Measurements from ENCODE around the gene ACIN1.
A peak's percentile ranks its signal among the peaks of the same experiment; 100 is the strongest.

The ACIN1 gene

DNA sequence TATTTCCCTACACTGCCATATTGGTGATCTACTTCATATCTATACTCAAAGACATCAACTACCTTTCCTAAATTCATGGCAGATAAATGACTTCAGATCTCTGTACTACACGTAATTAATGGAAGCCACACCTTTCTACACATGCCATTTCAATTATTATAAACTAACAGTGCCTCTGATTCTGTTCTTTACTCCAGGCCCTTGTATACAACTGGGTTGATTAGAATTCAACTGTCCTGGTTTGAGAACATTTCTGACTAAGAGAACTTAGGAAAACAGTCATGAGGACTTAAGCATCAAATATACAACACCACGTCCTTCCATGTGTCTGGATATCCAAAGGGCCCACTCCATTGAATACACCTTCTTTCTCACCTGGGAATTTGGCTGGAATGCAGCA is 1.8 kb downstream of the ACIN1 start:
- H4K8ac ChIP-seq (ENCODE audit: low read length) = no peak overlapping the region
- WGBS = 92% methylated on average over 1 of the region's 2 CpGs

DNA sequence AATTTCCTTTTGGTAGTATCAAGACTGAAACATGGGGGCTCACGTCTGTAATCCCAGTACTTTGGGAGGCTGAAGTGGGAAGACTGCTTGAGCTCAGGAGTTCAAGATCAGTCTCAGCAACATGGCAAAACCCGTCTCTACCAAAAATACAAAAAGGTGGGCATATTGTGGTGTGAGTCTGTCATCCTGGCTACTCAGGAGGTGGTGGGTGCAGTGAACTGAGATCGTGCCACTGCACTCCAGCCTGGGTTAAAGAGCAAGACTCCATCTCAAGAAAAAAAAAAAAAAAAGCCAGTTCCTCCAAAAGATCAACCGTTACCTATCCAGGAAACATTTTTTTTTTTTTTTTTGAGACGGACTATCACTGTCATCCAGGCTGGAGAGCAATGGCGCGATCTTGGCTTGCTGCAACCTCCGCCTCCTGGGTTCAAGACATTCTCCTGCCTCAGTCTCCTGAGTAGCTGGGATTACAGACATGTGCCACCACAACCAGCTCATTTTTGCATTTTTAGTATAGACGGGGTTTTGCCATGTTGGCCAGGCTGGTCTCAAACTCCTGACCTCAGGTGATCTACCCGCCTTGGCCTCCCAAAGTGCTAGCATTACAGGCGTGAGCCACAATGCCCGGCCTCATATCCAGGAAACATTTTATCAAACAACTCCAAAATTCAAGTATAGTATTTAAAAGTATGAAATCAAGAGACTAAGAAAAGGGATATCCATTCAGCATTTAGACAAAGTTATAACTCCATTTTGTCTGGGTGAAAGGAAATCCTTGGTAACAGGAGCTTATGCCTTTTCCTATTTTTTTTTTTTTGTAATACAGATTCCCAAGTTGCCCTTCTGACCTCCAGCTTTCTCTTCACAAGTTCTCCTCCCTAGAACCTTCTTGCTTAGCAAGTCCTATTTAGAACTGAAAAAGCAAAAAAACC is 3.4 kb downstream of the ACIN1 start:
- H2BK12ac ChIP-seq (ENCODE audit: low read length in 2 of 2) = no peak overlapping the region
- no peak overlapping the region for H2BK5ac ChIP-seq (ENCODE audit: low read depth, low read length, poor library complexity, severe bottlenecking)
- H3K4ac ChIP-seq (ENCODE audit: low read depth in 1 of 2, low read length in 2 of 2) = no peak overlapping the region
- H3K9ac ChIP-seq (ENCODE audit: low read length) = peak overlapping the region; percentile 14
- H3K36me3 ChIP-seq (ENCODE audit: control insufficient read depth in 1 of 2, insufficient read depth in 2 of 2, low read depth in 1 of 2, low read length in 2 of 2) = peaks cover 14 to 65% of the 10 kb centered on the region in 2 experiments
- H3K4me1 ChIP-seq (ENCODE audit: control insufficient read depth, insufficient read depth, low read depth, low read length) = peaks cover 2% of the 10 kb centered on the region
- H3K79me1 ChIP-seq (replicated peaks; ENCODE audit: low read length, poor library complexity, severe bottlenecking) = peaks cover 3% of the 10 kb centered on the region
- H3K14ac ChIP-seq (ENCODE audit: low read length in 2 of 2) = no peak overlapping the region
- H3K23ac ChIP-seq (ENCODE audit: low read length in 2 of 2) = no peak overlapping the region
- no peak overlapping the region for H4K91ac ChIP-seq (ENCODE audit: low read length)
- no peaks in the 10 kb centered on the region for H3K27me3 ChIP-seq (ENCODE audit: control insufficient read depth in 1 of 2, insufficient read depth in 1 of 2, low read length in 2 of 2)
- no peak overlapping the region for H3K4me2 ChIP-seq (ENCODE audit: low read length, poor library complexity, severe bottlenecking)
- no peaks in the 10 kb centered on the region for H3K9me3 ChIP-seq (ENCODE audit: control insufficient read depth, low read length)
- DNase-seq = no peak
- H2AFZ ChIP-seq (ENCODE audit: low read depth, low read length) = no peak overlapping the region
- WGBS = 86% methylated on average over 9 of the region's 12 CpGs
- no peak overlapping the region for H3K27ac ChIP-seq (ENCODE audit: low read length, poor library complexity, severe bottlenecking)
- no peak overlapping the region for H2AK5ac ChIP-seq (ENCODE audit: low read length, severe bottlenecking)
- H3K18ac ChIP-seq (ENCODE audit: low read depth in 1 of 2, low read length in 2 of 2) = no peak overlapping the region
- H2BK120ac ChIP-seq (ENCODE audit: low read depth, low read length) = no peak overlapping the region
- no peak overlapping the region for H3K4me3 ChIP-seq (ENCODE audit: insufficient read depth in 1 of 2, low read depth in 1 of 2, low read length in 2 of 2)
- no peak overlapping the region for H2BK15ac ChIP-seq (ENCODE audit: low read depth, poor library complexity, severe bottlenecking)
- no peak overlapping the region for H4K8ac ChIP-seq (ENCODE audit: low read length)

More for the DNA sequence above, 1.8 kb downstream of the ACIN1 start:
- Histone ChIP-seq H3K79me1 (replicated peaks; ENCODE audit: low read length, poor library complexity, severe bottlenecking) (peaks cover 3% of the 10 kb centered on the region), H3K14ac (ENCODE audit: low read length in 2 of 2) (no peak overlapping the region), H3K27ac (ENCODE audit: low read length, poor library complexity, severe bottlenecking) (no peak overlapping the region), H2AFZ (ENCODE audit: low read depth, low read length) (no peak overlapping the region), H2BK15ac (ENCODE audit: low read depth, poor library complexity, severe bottlenecking) (no peak overlapping the region), H3K4ac (ENCODE audit: low read depth in 1 of 2, low read length in 2 of 2) (no peak overlapping the region), H2BK12ac (ENCODE audit: low read length in 2 of 2) (no peak overlapping the region), H3K23ac (ENCODE audit: low read length in 2 of 2) (no peak overlapping the region), H3K4me2 (ENCODE audit: low read length, poor library complexity, severe bottlenecking) (peak overlapping the region; percentile 74), H3K4me3 (ENCODE audit: insufficient read depth in 1 of 2, low read depth in 1 of 2, low read length in 2 of 2) (peak overlapping the region in 1 of 2 experiments; percentile 84), H3K36me3 (ENCODE audit: control insufficient read depth in 1 of 2, insufficient read depth in 2 of 2, low read depth in 1 of 2, low read length in 2 of 2) (peaks cover 18 to 65% of the 10 kb centered on the region in 2 experiments), H3K9me3 (ENCODE audit: control insufficient read depth, low read length) (no peaks in the 10 kb centered on the region), H2AK5ac (ENCODE audit: low read length, severe bottlenecking) (no peak overlapping the region), H2BK5ac (ENCODE audit: low read depth, low read length, poor library complexity, severe bottlenecking) (no peak overlapping the region), H3K18ac (ENCODE audit: low read depth in 1 of 2, low read length in 2 of 2) (no peak overlapping the region), H3K4me1 (ENCODE audit: control insufficient read depth, insufficient read depth, low read depth, low read length) (peaks cover 3% of the 10 kb centered on the region), H4K91ac (ENCODE audit: low read length) (no peak overlapping the region), H3K9ac (ENCODE audit: low read length) (peak overlapping the region; percentile 92), H2BK120ac (ENCODE audit: low read depth, low read length) (no peak overlapping the region), H3K27me3 (ENCODE audit: control insufficient read depth in 1 of 2, insufficient read depth in 1 of 2, low read length in 2 of 2) (no peaks in the 10 kb centered on the region)
- DNase-seq = no peak

DNA sequence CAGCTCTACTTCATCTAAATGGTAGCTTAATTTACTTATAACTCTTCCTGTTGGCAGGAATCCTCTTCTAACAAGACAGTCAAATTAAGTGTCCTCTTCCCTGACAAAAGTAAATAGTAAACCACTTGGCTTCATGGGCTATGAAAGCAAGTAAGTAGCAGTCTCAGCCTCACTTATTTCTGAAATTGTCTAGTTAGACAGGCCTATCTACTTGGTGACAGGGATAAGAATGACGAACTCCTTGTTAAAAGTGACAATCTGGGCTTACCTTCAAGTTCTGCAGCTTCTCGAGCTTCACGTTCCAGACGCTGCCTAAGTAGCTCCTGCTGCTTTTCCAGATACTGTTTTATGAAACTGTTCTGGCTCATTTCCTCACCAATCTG is 4.7 kb downstream of the ACIN1 start:
- H3K4ac ChIP-seq (ENCODE audit: low read depth in 1 of 2, low read length in 2 of 2) = no peak overlapping the region
- H3K9ac ChIP-seq (ENCODE audit: low read length) = peak overlapping the region; percentile 62
- H3K18ac ChIP-seq (ENCODE audit: low read depth in 1 of 2, low read length in 2 of 2) = no peak overlapping the region
- no peaks in the 10 kb centered on the region for H3K27me3 ChIP-seq (ENCODE audit: control insufficient read depth in 1 of 2, insufficient read depth in 1 of 2, low read length in 2 of 2)
- H2AK5ac ChIP-seq (ENCODE audit: low read length, severe bottlenecking) = no peak overlapping the region
- no peaks in the 10 kb centered on the region for H3K9me3 ChIP-seq (ENCODE audit: control insufficient read depth, low read length)
- no peak overlapping the region for H2BK120ac ChIP-seq (ENCODE audit: low read depth, low read length)
- peaks cover 3% of the 10 kb centered on the region for H3K79me1 ChIP-seq (replicated peaks; ENCODE audit: low read length, poor library complexity, severe bottlenecking)
- H3K4me2 ChIP-seq (ENCODE audit: low read length, poor library complexity, severe bottlenecking) = no peak overlapping the region
- no peak overlapping the region for H2BK5ac ChIP-seq (ENCODE audit: low read depth, low read length, poor library complexity, severe bottlenecking)
- H3K23ac ChIP-seq (ENCODE audit: low read length in 2 of 2) = no peak overlapping the region
- no peak overlapping the region for H3K27ac ChIP-seq (ENCODE audit: low read length, poor library complexity, severe bottlenecking)
- no peak for DNase-seq
- H4K91ac ChIP-seq (ENCODE audit: low read length) = no peak overlapping the region
- H2AFZ ChIP-seq (ENCODE audit: low read depth, low read length) = no peak overlapping the region
- H2BK12ac ChIP-seq (ENCODE audit: low read length in 2 of 2) = no peak overlapping the region
- H3K36me3 ChIP-seq (ENCODE audit: control insufficient read depth in 1 of 2, insufficient read depth in 2 of 2, low read depth in 1 of 2, low read length in 2 of 2) = peaks cover 16 to 76% of the 10 kb centered on the region in 2 experiments
- H3K4me3 ChIP-seq (ENCODE audit: insufficient read depth in 1 of 2, low read depth in 1 of 2, low read length in 2 of 2) = no peak overlapping the region
- H2BK15ac ChIP-seq (ENCODE audit: low read depth, poor library complexity, severe bottlenecking) = no peak overlapping the region
- no peak overlapping the region for H3K14ac ChIP-seq (ENCODE audit: low read length in 2 of 2)
- no peak overlapping the region for H4K8ac ChIP-seq (ENCODE audit: low read length)
- WGBS = 70% methylated on average over 4 of the region's 4 CpGs
- H3K4me1 ChIP-seq (ENCODE audit: control insufficient read depth, insufficient read depth, low read depth, low read length) = no peaks in the 10 kb centered on the region

DNA sequence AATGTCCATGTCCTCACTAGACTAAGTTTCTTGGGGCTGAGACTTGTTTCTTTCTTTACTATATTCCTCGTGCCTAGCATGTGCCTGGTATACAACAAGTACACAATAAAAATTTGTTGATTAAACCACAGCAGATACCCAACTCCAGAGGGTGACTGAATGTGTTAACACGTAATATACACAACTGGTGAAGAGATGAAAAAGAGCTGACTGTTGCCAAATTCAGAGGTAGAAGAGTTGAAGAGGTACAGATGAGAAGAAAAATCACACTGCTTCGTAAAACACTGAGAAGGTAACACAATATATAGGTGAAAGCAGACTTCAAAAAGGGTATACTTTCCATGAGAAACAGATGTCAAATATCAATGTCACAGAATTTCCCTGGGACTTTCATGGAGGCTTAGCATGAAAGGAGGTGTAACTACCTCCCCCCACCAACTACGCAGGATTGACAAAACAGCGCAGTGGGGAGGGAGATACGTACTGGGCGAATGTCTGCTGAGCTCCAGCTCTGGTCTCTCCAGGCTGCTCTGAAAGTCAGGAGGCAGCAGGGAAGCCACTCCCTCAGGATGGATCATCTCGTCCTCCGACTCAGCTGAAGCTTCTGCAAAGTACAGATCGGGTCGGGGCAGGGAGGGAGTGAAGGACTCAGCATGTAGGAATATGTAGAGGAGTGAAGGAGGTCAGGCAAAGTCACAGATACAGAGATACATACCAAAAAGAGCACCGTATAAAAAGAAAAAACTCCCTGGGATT is 5.3 kb downstream of the ACIN1 start:
- no peak overlapping the region for H3K4me3 ChIP-seq (ENCODE audit: insufficient read depth in 1 of 2, low read depth in 1 of 2, low read length in 2 of 2)
- WGBS = 87% methylated on average over 12 of the region's 12 CpGs
- peaks cover 3% of the 10 kb centered on the region for H3K79me1 ChIP-seq (replicated peaks; ENCODE audit: low read length, poor library complexity, severe bottlenecking)

More for the DNA sequence above, 5.3 kb downstream of the ACIN1 start:
- no peak overlapping the region for H2BK15ac ChIP-seq (ENCODE audit: low read depth, poor library complexity, severe bottlenecking)
- H4K8ac ChIP-seq (ENCODE audit: low read length) = no peak overlapping the region
- no peak overlapping the region for H3K4ac ChIP-seq (ENCODE audit: low read depth in 1 of 2, low read length in 2 of 2)
- H2BK5ac ChIP-seq (ENCODE audit: low read depth, low read length, poor library complexity, severe bottlenecking) = no peak overlapping the region
- no peak overlapping the region for H3K27ac ChIP-seq (ENCODE audit: low read length, poor library complexity, severe bottlenecking)
- no peak overlapping the region for H2BK120ac ChIP-seq (ENCODE audit: low read depth, low read length)
- no peaks in the 10 kb centered on the region for H3K4me1 ChIP-seq (ENCODE audit: control insufficient read depth, insufficient read depth, low read depth, low read length)
- H3K36me3 ChIP-seq (ENCODE audit: control insufficient read depth in 1 of 2, insufficient read depth in 2 of 2, low read depth in 1 of 2, low read length in 2 of 2) = peaks cover 20 to 79% of the 10 kb centered on the region in 2 experiments
- no peak overlapping the region for H2BK12ac ChIP-seq (ENCODE audit: low read length in 2 of 2)
- no peak overlapping the region for H4K91ac ChIP-seq (ENCODE audit: low read length)
- no peak overlapping the region for H3K4me2 ChIP-seq (ENCODE audit: low read length, poor library complexity, severe bottlenecking)
- no peak overlapping the region for H3K14ac ChIP-seq (ENCODE audit: low read length in 2 of 2)
- H2AK5ac ChIP-seq (ENCODE audit: low read length, severe bottlenecking) = no peak overlapping the region
- peak overlapping the region; percentile 62 for H3K9ac ChIP-seq (ENCODE audit: low read length)
- H3K23ac ChIP-seq (ENCODE audit: low read length in 2 of 2) = no peak overlapping the region
- H3K9me3 ChIP-seq (ENCODE audit: control insufficient read depth, low read length) = no peaks in the 10 kb centered on the region
- no peak overlapping the region for H2AFZ ChIP-seq (ENCODE audit: low read depth, low read length)
- DNase-seq = no peak
- H3K18ac ChIP-seq (ENCODE audit: low read depth in 1 of 2, low read length in 2 of 2) = no peak overlapping the region
- no peaks in the 10 kb centered on the region for H3K27me3 ChIP-seq (ENCODE audit: control insufficient read depth in 1 of 2, insufficient read depth in 1 of 2, low read length in 2 of 2)
